CD4-positive, alpha-beta T cell treated with Interleukin-12 subunit alpha and Interleukin-12 subunit beta, for 1 hour (primary cell): ENCODE results near the gene ACAP3.
"Not testable (repeated sequence)": the region's sequence is repeated elsewhere in the genome, so short reads cannot be mapped to it uniquely, and the experiment has no call there.

Experiments
- DNase-seq: peaks from one replicate; pipeline ENCODE4 v3.0.0-alpha.2; 2020

ACAP3 gene

DNA sequence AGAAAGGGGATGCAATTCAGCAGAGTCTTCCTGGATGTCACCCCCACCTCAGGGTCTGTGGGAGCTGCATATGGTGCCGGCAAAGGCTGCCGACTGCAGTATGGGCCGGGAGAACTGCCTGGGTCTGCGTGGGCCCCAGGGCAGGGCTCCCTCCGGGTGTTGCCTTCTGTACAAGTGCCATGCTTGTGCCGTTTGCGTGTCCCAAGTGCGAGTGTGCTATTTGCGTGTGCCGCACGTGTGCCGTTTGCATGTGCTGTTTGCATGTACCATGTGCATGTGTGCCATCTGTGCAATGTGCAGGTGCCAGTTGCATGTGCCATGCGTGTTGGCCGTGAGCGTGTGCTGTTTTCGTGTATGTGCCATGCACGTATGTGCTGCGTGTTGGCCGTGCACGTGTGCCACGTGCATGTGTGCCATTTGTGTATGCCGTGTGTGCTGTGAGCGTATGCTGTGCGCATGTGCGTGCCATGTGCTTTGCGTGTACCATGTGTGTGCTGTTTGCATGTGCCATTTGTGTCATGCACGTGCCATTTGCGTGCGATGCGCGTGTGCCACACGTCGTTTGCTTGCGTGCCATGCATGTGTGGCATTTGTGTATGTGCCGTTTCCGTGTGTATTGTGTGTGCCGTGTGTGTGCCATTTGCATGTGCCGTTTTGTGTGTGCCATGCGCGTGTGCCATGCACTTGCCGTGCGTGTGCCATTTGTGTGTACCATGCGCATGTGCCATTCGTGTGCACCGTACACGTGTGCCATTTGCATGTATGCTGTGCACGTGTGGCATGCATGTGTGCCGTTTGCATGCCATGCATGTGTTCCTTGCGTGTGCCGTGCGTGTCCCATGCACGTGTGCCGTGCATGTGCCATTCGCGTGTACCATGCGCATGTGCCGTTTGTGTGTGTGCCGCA, 21.8 kb upstream of the ACAP3 start:
- DNase-seq, result no peak

DNA sequence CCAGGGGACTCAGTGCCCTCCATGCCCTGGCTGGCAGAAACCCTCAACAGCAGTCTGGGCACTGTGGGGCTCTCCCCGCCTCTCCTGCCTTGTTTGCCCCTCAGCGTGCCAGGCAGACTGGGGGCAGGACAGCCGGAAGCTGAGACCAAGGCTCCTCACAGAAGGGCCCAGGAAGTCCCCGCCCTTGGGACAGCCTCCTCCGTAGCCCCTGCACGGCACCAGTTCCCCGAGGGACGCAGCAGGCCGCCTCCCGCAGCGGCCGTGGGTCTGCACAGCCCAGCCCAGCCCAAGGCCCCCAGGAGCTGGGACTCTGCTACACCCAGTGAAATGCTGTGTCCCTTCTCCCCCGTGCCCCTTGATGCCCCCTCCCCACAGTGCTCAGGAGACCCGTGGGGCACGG, 20.5 kb upstream of the ACAP3 start:
- no peak for DNase-seq

DNA sequence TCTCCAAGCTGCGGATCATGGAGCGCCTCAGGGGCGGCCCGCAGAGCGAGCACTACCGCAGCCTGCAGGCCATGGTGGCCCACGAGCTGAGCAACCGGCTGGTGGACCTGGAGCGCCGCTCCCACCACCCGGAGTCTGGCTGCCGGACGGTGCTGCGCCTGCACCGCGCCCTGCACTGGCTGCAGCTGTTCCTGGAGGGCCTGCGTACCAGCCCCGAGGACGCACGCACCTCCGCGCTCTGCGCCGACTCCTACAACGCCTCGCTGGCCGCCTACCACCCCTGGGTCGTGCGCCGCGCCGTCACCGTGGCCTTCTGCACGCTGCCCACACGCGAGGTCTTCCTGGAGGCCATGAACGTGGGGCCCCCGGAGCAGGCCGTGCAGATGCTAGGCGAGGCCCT, 19.6 kb upstream of the ACAP3 start:
- DNase-seq, result no peak

DNA sequence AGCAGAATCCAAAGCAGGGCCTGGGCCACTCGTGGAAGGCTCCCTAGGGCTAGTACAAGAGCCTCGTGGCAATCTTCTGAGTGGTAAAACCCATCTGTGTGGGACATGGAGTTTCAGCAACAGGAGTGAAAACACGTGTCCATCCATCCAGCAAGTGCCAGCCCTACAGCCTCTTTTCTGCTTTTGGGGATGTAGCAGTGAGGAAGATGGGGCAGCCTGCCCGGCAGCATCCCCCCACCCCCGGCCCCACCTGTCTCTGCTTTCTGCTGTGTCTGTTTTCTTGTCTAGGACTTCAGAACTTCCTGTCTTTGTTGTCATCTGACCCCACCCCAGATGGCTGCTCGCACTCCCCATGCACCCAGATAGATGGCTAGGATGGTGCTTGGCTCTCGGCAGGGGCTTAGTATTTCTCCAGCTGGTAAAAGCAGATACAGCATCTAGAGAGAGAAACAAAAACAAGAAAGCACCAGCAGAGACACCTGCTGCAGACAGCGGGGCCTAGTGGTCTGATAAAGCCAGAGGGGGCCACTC, 18.4 kb upstream of the ACAP3 start:
- DNase-seq, result no peak

DNA sequence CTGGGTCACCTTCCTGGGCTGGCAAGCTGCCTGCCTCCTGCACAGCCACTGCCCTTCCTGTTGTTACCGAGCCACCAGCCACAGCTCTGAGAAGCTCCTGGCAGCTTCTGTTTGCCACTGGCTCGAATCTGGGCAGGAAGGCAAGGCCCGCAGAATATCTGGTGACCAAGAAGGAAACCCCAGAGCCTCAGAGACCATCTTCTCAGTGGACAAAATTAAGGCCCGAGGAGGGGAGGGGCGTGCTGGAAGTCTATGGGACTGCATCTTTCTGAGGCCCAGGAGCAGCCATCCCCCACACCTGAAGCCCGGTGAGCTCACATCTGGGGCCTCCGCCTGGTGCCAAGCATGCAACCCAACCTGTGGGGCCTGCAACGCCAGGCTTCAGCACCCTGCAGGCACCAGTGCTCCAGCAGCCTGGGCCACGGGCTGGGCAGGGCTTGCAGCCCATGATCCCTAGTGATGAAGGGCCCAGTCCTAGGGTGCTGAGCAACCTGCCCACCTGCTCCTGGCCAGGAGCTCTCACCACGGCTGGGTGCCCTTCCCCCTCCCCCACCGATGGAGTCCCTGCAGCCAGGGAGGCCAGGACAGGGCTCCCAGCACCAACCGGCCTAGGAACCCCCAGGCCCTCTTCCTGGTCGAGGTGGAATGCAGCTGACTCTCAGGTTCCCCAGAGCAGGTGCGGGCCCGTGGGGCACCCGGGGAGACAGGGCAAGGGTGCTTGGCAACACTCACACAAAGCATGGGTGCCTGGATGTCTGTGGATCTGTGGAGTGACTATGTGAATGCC, 17.8 kb upstream of the ACAP3 start:
- peak; percentile 16 for DNase-seq

DNA sequence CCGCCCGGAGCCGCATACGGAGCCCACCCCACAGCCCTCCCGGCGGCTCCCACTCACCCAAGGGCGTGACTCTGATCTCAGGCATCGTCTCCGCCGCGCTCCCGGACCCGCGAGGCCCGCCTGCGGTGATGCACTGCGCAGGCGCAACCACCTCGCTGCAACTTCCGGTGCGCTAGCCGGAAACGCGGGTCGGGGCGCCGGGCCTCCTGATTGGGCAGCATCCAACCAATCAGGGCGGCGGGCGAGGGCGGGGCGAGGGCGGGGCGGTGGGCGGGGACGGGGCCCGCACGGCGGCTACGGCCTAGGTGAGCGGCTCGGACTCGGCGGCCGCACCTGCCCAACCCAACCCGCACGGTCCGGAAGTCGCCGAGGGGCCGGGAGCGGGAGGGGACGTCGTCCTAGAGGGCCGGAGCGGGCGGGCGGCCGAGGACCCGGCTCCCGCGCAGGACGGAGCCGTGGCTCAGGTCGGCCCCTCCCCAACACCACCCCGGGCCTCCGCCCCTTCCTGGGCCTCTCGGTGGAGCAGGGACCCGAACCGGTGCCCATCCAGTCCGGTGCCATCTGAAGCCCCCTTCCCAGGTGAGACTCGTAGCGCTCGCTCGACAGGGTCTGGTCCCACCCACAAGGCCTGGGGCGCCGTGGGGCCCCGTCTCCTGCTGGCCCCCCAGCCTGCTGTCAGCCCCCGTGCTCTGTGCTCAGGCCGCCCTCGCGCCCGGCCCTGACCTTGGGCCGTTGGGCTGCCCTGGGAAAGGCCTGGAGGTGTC, 17.0 kb upstream of the ACAP3 start, which contains the start of the genes CPTP and INTS11:
Gene CPTP (plus strand): TSS at position 279 of the 764 bp plus-strand sequence. CDS start 2,109 bp downstream, outside the sequence.
Gene INTS11 (minus strand): TSS at position 137 of the 764 bp plus-strand sequence. CDS start 52 bp downstream, at position 85.
- DNase-seq, result peak; percentile 96

DNA sequence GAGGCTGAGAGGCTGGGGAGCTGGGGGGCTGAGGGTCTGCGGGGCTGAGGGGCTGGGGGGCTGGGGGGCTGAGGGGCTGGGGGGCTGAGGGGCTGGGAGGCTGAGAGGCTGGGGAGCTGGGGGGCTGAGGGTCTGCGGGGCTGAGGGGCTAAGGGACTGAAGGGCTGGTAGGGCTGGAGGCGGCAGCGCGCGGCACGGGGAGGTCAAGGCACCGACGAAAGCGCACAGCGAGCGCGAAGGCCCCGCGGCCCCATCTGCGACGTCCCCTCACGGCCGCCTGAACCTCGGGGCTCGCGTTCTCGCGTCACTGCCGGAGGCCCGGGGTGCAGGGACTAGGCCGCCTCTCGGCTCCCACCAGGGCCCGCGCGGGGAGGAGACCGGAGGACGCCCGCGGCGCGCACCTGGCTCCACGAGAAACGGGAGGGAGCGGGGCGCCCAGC, 16.4 kb upstream of the ACAP3 start:
- DNase-seq, result no peak

DNA sequence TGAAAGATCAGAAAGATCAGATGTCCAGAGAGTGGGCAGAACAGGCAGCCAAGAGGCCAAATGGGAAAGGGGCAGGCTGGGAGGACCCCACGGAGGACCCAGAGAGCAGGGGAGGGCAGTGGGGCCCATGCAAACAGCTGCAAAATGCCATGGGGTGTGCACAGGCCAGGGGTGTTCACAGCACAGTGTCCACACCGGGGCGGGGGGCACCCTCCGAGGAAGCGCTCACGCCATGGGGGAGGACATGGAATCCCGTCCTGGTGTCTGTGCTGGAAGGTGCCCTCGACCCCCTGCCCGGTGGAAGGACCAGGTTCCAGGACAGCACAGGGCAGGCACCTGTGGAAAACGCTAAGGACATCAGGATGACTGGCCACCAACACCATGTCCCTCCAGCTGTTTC, 15.2 kb upstream of the ACAP3 start:
- no peak for DNase-seq

DNA sequence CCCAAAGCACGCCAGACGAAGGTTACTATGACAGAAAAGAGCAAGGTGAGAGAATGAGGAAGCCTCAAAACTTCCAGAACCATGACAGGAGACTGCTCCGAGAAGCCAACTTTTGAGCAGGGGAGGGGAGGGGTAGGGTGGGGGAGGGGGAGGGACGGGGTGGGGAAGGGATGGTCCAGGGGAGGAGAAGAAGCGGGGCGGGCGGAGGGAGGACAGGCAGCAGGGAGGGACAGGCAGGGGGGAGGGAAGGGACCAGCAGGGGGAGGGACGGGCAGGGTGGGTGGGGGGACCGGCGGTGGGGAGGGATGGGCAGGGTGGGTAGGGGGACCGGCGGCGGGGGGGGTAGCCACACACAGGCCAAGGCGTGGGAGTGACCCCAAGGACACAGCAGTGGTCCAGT, 14.7 kb upstream of the ACAP3 start:
- no peak for DNase-seq

DNA sequence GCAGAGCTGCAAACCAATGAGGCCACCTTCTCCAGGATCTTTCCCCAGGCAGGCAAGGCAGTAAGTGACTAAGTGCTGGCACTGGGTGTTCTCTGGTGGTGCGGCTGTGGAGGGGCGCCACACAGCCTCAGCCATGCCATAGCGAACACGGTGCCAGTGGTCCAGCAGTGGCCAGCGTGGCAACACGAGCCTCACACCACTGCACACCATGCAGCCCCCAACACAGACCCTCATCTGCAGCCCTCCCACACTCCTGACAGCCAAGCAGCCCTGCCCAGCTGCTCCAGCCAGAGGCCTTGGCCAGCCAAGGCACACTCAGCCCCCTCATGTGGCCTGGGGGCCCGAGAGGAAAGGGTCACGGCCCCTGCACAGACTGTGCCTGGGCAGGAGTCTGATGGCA, 13.7 kb upstream of the ACAP3 start:
- no peak for DNase-seq

DNA sequence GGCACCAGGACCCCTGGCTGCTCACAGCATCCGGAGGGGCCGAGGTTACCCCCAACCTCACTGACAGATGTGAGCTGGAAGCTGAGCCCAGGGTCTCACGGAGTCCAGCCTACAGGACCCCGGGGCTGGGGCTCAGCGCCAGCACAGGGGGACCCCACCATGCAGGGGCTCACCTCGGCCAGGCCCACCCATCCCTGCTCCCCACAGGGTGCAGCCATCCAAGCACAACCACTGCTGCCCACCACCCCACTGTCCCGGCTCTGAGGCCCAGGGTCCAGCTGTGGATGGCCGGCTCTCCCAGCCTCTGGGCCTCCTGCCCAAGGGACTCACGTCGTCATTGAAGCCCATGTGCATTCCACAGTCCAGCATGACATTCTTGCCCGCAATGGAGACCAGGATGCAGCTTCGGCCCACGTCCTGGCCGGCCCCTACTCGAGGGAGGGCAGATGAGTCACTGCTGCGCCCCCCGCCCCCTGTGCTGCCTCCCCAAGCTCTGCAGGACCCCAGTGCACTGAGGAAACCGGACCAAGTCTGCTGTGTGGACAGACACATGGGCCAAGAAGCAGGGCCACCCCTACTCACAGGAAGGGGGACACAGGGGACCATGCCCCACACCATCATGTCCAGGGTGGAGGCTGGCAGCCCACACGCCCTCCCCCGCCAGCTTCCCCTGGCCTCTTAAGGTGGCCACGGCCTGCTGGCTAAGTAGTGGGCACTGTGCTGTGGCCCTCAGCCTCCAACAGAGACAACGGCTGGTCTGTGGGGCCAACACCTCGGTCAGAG, 13.1 kb upstream of the ACAP3 start:
- no peak for DNase-seq

DNA sequence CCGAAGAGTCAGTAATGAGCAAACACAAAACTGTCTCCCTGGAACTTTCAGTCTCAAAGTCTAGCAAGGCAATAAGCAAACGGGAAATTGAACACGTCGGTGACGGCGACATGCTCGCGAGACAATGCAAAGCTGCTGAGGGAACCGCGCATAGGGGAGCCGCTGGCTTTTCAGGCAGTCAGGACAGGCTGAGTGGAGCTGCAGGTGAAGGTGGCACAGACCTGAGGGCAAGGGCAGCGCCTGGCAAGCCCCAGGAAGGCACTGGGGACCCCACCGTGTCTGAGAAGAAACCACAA, 11.9 kb upstream of the ACAP3 start:
- no peak for DNase-seq

DNA sequence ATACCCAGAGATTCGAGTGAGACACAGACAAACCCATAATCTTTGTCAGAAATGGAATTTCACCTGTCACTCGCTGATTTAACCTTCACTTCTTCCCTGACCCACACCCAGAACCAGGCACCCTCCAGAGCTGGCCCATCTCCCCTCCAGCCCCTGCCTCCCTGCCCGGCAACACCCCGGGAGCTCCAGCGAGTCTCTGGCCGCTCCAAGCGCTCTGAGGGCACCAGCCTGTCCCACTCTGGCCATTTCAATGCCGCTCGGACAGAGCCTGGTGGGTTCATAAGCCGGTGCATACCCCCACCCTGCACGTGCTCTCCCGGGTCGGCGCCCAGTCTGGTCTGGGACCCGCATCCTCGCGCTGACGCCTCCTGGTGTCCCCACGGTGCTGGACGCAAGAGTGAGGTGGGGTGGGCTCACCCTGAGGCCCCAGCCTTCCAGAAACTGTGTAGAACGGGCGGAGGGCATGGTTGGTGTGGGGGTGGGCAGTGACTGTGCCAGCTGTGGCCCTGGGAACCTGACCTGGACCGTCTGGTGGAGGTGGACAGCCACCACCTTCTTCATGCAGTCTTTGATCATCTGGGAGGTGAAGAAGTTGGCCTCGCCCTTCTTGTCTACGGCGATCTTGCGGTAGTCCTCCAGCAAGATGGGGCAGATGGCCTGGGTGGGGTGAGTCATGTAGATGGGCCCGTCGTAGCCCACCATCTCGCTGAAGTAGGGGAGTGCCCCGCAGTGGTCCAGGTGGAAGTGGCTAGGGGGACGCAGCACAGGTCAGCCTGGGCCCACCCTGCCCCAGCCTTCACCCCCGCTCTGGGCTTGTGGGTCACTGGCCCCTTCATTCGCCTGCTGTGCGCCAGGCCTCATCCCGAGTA, 11.3 kb upstream of the ACAP3 start:
- no peak for DNase-seq

DNA sequence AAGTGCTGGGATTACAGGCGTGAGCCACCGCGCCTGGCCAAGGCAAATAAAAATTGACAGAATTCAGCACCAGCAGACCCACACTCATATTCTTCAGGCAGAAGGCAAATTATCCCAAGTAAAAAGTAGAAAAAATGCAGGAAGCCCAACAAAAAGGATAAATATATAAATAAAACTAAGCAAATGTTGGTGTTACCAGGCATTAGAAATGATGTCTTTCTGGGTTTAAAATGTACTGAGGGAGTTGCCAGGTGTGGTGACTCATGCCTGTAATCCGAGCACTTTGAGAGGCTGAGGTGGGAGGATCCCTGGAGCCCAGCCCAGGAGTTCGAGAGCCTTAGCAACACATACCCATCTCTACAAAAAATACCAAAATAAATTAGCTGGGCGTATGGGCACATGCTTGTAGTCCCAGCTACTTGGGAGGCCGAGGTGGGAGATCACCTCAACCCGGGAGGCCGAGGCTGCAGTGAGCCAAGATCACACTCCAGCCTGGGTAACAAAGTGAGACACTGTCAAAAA, 10.5 kb upstream of the ACAP3 start:
- DNase-seq, result no peak

DNA sequence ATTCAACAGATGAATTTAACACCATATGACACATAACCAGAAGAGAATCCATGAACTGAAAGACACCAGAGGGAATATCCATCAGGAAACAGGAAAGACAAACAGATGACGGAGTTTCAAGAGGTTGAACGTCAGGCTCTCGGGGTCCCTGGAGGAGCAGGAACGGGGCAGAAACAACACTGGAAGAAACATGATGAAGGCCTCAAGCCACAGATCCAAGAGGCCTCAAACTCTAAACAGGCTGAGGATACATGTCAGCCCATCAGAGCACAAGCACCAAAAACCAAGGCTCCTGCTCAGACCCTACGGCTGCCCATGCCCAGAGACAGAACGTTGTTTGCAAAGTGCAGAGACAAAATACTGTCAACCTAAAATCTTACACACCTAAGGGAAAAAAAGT, 9.7 kb upstream of the ACAP3 start:
- DNase-seq, result no peak

DNA sequence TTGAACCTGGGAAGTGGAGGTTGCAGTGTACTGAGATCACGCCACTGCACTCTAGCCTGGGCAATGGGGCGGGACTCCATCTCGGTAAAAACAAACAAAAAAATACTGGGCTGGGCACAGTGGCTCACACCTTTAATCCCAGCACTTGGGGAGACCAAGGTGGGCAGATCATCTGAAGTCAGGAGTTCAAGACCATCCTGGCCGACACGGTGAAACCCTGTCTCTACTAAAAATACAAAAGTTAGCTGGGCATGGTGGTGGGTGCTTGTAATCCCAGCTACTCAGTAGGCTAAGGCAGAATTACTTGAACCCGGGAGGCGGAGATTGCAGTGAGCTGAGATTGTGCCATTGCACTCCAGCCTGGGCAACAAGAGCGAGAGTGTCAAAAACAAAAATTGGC, 8.5 kb upstream of the ACAP3 start:
- DNase-seq, result not testable (repeated sequence)

DNA sequence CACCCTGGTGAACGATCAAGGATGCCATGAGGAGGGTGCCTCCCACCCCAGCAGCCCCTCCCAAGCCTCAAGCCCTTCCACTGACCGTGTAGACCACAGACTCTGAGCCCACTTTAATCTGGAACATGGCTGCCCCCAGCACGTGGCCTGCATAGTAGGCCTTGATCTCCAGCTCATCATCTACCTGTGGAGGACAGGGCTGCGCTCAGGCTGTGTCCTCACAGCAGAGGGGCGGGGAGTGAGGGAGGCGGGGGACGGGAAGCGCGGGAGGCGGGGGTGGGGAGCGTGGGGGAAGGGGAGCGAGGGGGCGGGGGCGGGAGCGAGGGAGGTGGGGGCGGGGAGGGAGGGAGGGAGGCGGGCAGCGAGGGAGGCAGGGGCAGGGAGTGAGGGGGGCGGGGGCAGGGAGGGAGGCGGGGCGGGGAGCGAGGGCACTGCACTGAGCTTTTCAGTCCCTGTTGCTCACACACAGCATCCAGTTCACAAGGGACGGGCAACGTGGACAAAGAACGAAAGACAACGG, 7.8 kb upstream of the ACAP3 start:
- DNase-seq, result no peak

DNA sequence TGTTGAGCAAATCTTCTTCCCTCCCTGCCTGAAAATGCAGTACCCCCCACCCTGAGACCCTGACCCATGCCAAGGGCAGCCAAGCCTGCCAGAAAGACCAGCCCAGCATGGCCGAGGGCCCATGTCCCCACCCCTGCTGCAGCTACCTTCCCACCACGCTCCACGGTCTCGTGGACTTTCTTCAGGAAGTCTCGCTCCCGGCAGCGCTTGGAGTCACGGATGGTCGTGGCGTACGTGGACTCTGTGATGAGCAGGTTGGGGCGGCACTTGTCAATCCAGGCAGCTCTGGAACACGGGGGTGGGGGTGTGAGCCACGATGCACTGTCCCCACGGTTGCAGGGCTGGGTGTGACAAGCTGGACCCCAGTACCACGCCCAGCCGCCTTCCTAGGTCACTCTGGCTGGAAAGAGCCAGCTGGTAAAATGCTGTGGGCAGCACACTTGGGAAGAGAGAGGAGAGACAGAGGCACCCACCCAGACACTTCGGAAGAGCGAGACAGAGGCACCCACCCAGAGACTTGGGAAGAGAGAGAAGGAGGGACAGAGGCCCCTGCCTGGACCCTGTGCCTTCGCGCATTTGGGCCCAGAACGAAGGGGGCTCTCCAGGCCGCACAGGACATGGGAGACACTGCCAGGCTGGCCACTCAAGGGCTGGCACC, 7.1 kb upstream of the ACAP3 start:
- DNase-seq, result no peak

DNA sequence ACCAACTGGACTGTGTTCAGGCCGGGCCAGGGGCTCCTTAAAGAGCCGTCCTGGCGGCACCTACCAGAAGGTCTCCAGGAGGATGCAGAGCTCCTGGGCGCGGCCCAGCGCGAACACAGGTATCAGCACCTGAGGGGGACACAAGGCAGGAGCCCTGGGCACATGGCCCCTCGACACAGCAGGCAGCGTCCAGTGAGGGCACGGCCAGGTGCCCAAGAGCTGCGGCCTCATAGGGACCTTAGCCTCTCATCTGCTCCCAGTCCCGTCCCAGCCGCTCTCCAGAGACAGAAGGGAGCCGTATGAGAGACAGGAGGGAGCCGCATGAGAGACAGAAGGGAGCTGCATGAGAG, 6.5 kb upstream of the ACAP3 start:
- DNase-seq, result no peak
